ENCODE measurements around the gene LRP1.

Gene LRP1

GRCh38 chr12:57128519-57129247, 400 bp downstream of the LRP1 start:
- Mint-ChIP-seq H3K27ac (peak overlapping the region in 1 of 2 donors; percentile 64), H3K27me3 (no peaks in the 10 kb centered on the region), H3K9me3 (no peaks in the 10 kb centered on the region), H3K4me1 (ENCODE audit: low read depth in 2 of 2) (peaks cover 4 to 6% of the 10 kb centered on the region in 2 donors), H3K4me3 (peak overlapping the region; percentile 85), H3K36me3 (ENCODE audit: insufficient read depth) (peaks cover 5% of the 10 kb centered on the region)
- ATAC-seq (replicated peaks), result no peak
- DNase-seq, result no peak

- DNase-seq (no peak), ATAC-seq (replicated peaks) (no peak)
- no peaks in the 10 kb centered on the region for H3K9me3 Mint-ChIP-seq
- H3K4me3 Mint-ChIP-seq, result peak overlapping the region; percentile 66 to 85
- H3K27ac Mint-ChIP-seq, result no peak overlapping the region
- peaks cover 5% of the 10 kb centered on the region for H3K36me3 Mint-ChIP-seq (ENCODE audit: insufficient read depth)
- H3K4me1 Mint-ChIP-seq (ENCODE audit: low read depth in 2 of 2), result peaks cover 4% of the 10 kb centered on the region in 2 donors
- no peaks in the 10 kb centered on the region for H3K27me3 Mint-ChIP-seq
Observed at GRCh38 chr12:57129321-57129842, 1.1 kb downstream of the LRP1 start.

- H3K4me3 Mint-ChIP-seq, result peak overlapping the region; percentile 66 to 68
- no peak for ATAC-seq (replicated peaks)
Observed at GRCh38 chr12:57129889-57130288, 1.6 kb downstream of the LRP1 start.

GRCh38 chr12:57130941-57131340, 2.7 kb downstream of the LRP1 start:
- ATAC-seq (replicated peaks) (no peak), DNase-seq (no peak)
- Mint-ChIP-seq H3K27ac (no peak overlapping the region), H3K4me1 (ENCODE audit: low read depth in 2 of 2) (peaks cover 4% of the 10 kb centered on the region in 2 donors), H3K4me3 (no peak overlapping the region), H3K36me3 (ENCODE audit: insufficient read depth) (peaks cover 5% of the 10 kb centered on the region), H3K27me3 (no peaks in the 10 kb centered on the region), H3K9me3 (no peaks in the 10 kb centered on the region)

More at GRCh38 chr12:57129889-57130288, 1.6 kb downstream of the LRP1 start:
- H3K36me3 Mint-ChIP-seq (ENCODE audit: insufficient read depth), result peaks cover 5% of the 10 kb centered on the region
- H3K27ac Mint-ChIP-seq, result no peak overlapping the region
- H3K4me1 Mint-ChIP-seq (ENCODE audit: low read depth in 2 of 2), result peaks cover 4% of the 10 kb centered on the region in 2 donors
- H3K27me3 Mint-ChIP-seq, result no peaks in the 10 kb centered on the region
- no peaks in the 10 kb centered on the region for H3K9me3 Mint-ChIP-seq
- DNase-seq, result no peak

- Mint-ChIP-seq H3K4me3 (no peak overlapping the region), H3K36me3 (ENCODE audit: insufficient read depth) (peaks cover 3% of the 10 kb centered on the region), H3K27me3 (no peaks in the 10 kb centered on the region), H3K27ac (no peak overlapping the region), H3K9me3 (no peaks in the 10 kb centered on the region), H3K4me1 (ENCODE audit: low read depth in 2 of 2) (peaks cover 3 to 4% of the 10 kb centered on the region in 2 donors)
- no peak for ATAC-seq (replicated peaks)
- DNase-seq, result no peak
Observed at GRCh38 chr12:57131896-57132744, 3.8 kb downstream of the LRP1 start.

- Mint-ChIP-seq H3K4me3 (no peak overlapping the region), H3K27me3 (no peaks in the 10 kb centered on the region), H3K9me3 (no peaks in the 10 kb centered on the region), H3K27ac (no peak overlapping the region), H3K36me3 (ENCODE audit: insufficient read depth) (no peaks in the 10 kb centered on the region), H3K4me1 (ENCODE audit: low read depth in 2 of 2) (peaks cover 0 to under 1% of the 10 kb centered on the region in 2 donors)
- ATAC-seq (replicated peaks), result no peak
- no peak for DNase-seq
Observed at GRCh38 chr12:57133013-57133569, 4.8 kb downstream of the LRP1 start.

- Mint-ChIP-seq H3K4me1 (ENCODE audit: low read depth in 2 of 2) (no peaks in the 10 kb centered on the region), H3K27ac (peak overlapping the region in 1 of 2 donors; percentile 47), H3K4me3 (no peak overlapping the region), H3K36me3 (ENCODE audit: insufficient read depth) (no peaks in the 10 kb centered on the region), H3K27me3 (no peaks in the 10 kb centered on the region), H3K9me3 (no peaks in the 10 kb centered on the region)
- ATAC-seq (replicated peaks), result no peak
- DNase-seq, result no peak
Observed at GRCh38 chr12:57133916-57134315, 5.6 kb downstream of the LRP1 start.

GRCh38 chr12:57134949-57135348, 6.7 kb downstream of the LRP1 start:
- Mint-ChIP-seq H3K4me3 (no peak overlapping the region), H3K4me1 (ENCODE audit: low read depth in 2 of 2) (no peaks in the 10 kb centered on the region), H3K27ac (no peak overlapping the region), H3K27me3 (no peaks in the 10 kb centered on the region), H3K9me3 (no peaks in the 10 kb centered on the region), H3K36me3 (ENCODE audit: insufficient read depth) (no peaks in the 10 kb centered on the region)
- ATAC-seq (replicated peaks), result no peak
- no peak for DNase-seq

- H3K4me3 Mint-ChIP-seq, result no peak overlapping the region
- no peaks in the 10 kb centered on the region for H3K36me3 Mint-ChIP-seq (ENCODE audit: insufficient read depth)
- no peak for DNase-seq
- ATAC-seq (replicated peaks), result no peak
- H3K4me1 Mint-ChIP-seq (ENCODE audit: low read depth in 2 of 2), result no peaks in the 10 kb centered on the region
- H3K27ac Mint-ChIP-seq, result no peak overlapping the region
- H3K27me3 Mint-ChIP-seq, result no peaks in the 10 kb centered on the region
- no peaks in the 10 kb centered on the region for H3K9me3 Mint-ChIP-seq
Observed at GRCh38 chr12:57135527-57136326, 7.4 kb downstream of the LRP1 start.

GRCh38 chr12:57138526-57139272, 10.4 kb downstream of the LRP1 start:
- Mint-ChIP-seq H3K36me3 (ENCODE audit: insufficient read depth) (peaks cover 3% of the 10 kb centered on the region), H3K9me3 (no peaks in the 10 kb centered on the region), H3K27ac (no peak overlapping the region), H3K4me3 (no peak overlapping the region), H3K27me3 (no peaks in the 10 kb centered on the region), H3K4me1 (ENCODE audit: low read depth in 2 of 2) (no peaks in the 10 kb centered on the region)
- ATAC-seq (replicated peaks), result no peak
- no peak for DNase-seq

- H3K4me1 Mint-ChIP-seq (ENCODE audit: low read depth in 2 of 2), result no peaks in the 10 kb centered on the region
- no peak for ATAC-seq (replicated peaks)
- no peaks in the 10 kb centered on the region for H3K27me3 Mint-ChIP-seq
- peaks cover 3% of the 10 kb centered on the region for H3K36me3 Mint-ChIP-seq (ENCODE audit: insufficient read depth)
- H3K9me3 Mint-ChIP-seq, result no peaks in the 10 kb centered on the region
- no peak overlapping the region for H3K27ac Mint-ChIP-seq
- DNase-seq, result no peak
- no peak overlapping the region for H3K4me3 Mint-ChIP-seq
Observed at GRCh38 chr12:57139796-57140649, 11.7 kb downstream of the LRP1 start.

- DNase-seq (no peak), ATAC-seq (replicated peaks) (no peak)
- Mint-ChIP-seq H3K9me3 (no peaks in the 10 kb centered on the region), H3K4me1 (ENCODE audit: low read depth in 2 of 2) (no peaks in the 10 kb centered on the region), H3K27me3 (no peaks in the 10 kb centered on the region), H3K4me3 (no peak overlapping the region), H3K36me3 (ENCODE audit: insufficient read depth) (peaks cover 3% of the 10 kb centered on the region), H3K27ac (no peak overlapping the region)
Observed at GRCh38 chr12:57141249-57141648, 13.0 kb downstream of the LRP1 start.

Measured in effector memory CD8-positive, alpha-beta T cell (primary cell).